Activated naive CD4-positive, alpha-beta T cell treated with anti-CD3 and anti-CD28 coated beads, Interleukin-2, amount 10 ng/mL, durations not matched to agents 7 days and 5 days (primary cell): Measurements from ENCODE around the gene LMO7.
A peak's percentile ranks its signal among the peaks of the same experiment; 100 is the strongest.

Source experiments
- CTCF ChIA-PET: fragments of 350-600 bp; sonication (Branson Sonifier 250); formaldehyde crosslinking; loops from one replicate; lab custom pipeline; 2021; ENCODE audit warnings: antibody characterized with exemption; lab: Charles Lee
- DNase-seq: peaks from one replicate; pipeline ENCODE4 v3.0.0-alpha.2; 2020
- H3K27ac Mint-ChIP-seq: one replicate; pipeline ENCODE4 v1.8.0; 2021; ENCODE audit warnings: mild to moderate bottlenecking, moderate library complexity, mixed read lengths
- H3K27me3 Mint-ChIP-seq: one replicate; pipeline ENCODE4 v1.8.0; 2021; ENCODE audit warnings: mild to moderate bottlenecking, mixed read lengths
- H3K36me3 Mint-ChIP-seq: one replicate; pipeline ENCODE4 v1.8.0; 2021; ENCODE audit warnings: mixed read lengths
- H3K4me1 Mint-ChIP-seq: one replicate; pipeline ENCODE4 v1.8.0; 2021; ENCODE audit warnings: mixed read lengths
- H3K4me3 Mint-ChIP-seq: one replicate; pipeline ENCODE4 v1.8.0; 2021; ENCODE audit warnings: mild to moderate bottlenecking, moderate library complexity, mixed read lengths
- H3K9me3 Mint-ChIP-seq: one replicate; pipeline ENCODE4 v1.8.0; 2021; ENCODE audit warnings: mixed read lengths

The LMO7 gene

DNA sequence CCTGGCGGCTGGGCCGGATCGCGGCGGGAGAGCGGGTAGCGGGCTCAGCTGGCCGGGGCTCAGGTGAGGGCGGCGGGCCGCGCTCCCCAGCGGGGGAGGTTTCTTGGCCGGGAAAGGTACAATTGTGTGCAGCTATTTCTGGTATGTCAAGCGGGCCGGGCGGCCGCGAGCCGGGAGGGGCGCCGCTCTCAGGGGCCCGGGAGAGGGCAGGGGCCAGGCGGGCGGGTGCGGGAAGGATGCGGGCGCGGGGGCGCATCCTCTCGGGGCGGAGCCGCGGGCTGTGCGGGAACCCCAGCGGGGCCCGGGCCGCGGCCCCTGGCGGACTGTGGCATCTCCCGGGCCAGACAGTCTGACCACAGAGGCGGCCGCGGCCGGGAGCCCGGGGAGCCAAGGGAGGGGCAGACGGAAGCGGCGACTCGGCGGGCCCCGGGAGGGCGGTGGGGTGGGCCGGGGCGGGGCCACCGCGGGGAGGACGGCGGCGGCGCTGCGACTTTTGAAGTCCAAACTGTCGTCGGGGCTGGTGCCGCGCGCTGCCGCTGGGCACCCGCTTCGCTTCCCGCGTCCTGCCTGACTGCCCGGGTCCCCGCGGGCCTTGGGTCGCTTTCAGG is at the start of gene LMO7:
Gene LMO7 (plus strand): TSS at position 503 of the 608 bp plus-strand sequence. CDS start 328 bp downstream, outside the sequence.
- Mint-ChIP-seq H3K27ac (peak within 1 kb of the TSS; percentile 74), H3K4me1 (peaks cover 21% of the 10 kb centered on the region), H3K36me3 (peaks cover 2% of the 10 kb centered on the region), H3K27me3 (peaks cover 33% of the 10 kb centered on the region), H3K9me3 (no peaks in the 10 kb centered on the region), H3K4me3 (peak within 1 kb of the TSS; percentile 75)
- CTCF ChIA-PET: no interaction called here
- peak; percentile 67 for DNase-seq

GRCh38 chr13:75587679-75588078 is 48.5 kb upstream of the LMO7 start:
- CTCF ChIA-PET: no interaction called here
- H3K27ac Mint-ChIP-seq: no peak overlapping the region

DNA sequence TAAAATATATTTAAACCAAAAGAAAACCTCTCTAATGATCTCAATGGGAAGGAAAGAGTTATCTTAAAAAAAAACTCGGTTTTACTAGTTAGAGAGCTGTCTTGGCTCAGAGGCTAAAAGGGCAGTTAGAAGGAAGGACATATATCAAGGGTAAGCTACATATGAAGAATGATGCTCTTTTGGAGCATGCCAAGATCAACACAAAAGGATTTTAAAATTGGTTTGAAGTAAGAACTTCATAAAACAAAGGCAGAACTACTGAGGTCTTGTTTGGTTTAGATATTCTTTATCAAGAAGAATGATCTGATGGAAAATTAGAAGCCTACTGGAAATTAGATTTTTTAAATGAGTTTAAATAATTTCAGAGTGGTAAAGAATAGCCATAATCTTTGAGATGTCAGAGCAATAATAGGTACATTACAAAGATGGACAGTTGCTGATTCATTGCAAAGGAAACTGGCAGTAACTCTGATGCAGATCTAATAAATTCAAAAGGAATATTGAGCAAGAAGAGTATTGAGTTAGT is 39.4 kb upstream of the LMO7 start:
- Mint-ChIP-seq H3K27me3 (no peaks in the 10 kb centered on the region), H3K9me3 (no peaks in the 10 kb centered on the region), H3K36me3 (peaks cover 22% of the 10 kb centered on the region), H3K4me3 (no peak overlapping the region), H3K4me1 (no peaks in the 10 kb centered on the region), H3K27ac (no peak overlapping the region)
- CTCF ChIA-PET: no interaction called here
- no peak for DNase-seq

More at GRCh38 chr13:75587679-75588078, 48.5 kb upstream of the LMO7 start:
- no peak for DNase-seq
- Mint-ChIP-seq H3K4me1 (no peaks in the 10 kb centered on the region), H3K27me3 (no peaks in the 10 kb centered on the region), H3K36me3 (peaks cover 38% of the 10 kb centered on the region), H3K4me3 (no peak overlapping the region), H3K9me3 (peaks cover 12% of the 10 kb centered on the region)

DNA sequence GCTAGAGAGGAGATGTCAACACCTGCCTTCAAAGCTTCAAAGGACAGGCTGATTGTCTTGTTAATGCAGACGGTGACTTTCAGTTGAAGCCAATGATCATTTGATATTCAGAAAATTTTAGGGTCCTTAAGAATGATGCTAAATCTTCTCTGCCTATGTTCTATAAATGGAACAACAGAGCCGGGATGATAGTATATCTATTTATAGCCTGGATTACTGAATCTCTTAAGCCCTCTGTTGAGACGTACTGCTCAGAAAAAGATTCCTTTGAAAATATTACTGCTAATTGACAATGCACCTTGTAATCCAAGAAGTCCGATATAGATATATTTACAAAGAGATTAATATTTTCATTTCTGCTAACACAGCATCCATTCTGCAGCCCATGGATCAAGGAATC is 35.8 kb upstream of the LMO7 start:
- H3K4me1 Mint-ChIP-seq: no peaks in the 10 kb centered on the region

DNA sequence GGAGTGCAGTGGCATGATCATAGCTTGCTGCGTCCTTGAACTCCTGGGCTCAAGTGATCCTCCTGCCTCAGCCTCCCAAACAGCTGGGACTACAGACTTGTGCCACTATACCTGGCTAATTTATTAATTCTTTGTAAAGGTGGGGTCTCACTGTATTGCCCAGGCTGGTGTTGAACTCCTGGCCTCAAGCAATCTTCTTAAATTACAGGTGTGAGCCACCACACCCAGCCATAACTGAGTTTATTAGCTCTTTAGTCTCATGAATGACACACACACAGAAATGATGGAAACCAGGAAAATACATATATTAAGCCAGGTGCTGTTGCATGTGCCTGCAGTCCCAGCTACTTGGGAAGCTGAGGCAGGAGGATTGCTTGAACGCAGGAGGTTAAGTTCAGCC is 33.1 kb upstream of the LMO7 start:
- Mint-ChIP-seq H3K27me3 (no peaks in the 10 kb centered on the region), H3K4me3 (no peak overlapping the region), H3K36me3 (peaks cover 22% of the 10 kb centered on the region), H3K27ac (no peak overlapping the region), H3K4me1 (no peaks in the 10 kb centered on the region), H3K9me3 (no peaks in the 10 kb centered on the region)
- DNase-seq: no peak
- CTCF ChIA-PET: no interaction called here

More for the DNA sequence above, 35.8 kb upstream of the LMO7 start:
- no peak overlapping the region for H3K4me3 Mint-ChIP-seq
- no peak overlapping the region for H3K27ac Mint-ChIP-seq
- H3K9me3 Mint-ChIP-seq: no peaks in the 10 kb centered on the region
- H3K36me3 Mint-ChIP-seq: peaks cover 24% of the 10 kb centered on the region
- no peak for DNase-seq
- CTCF ChIA-PET: no interaction called here
- H3K27me3 Mint-ChIP-seq: no peaks in the 10 kb centered on the region

DNA sequence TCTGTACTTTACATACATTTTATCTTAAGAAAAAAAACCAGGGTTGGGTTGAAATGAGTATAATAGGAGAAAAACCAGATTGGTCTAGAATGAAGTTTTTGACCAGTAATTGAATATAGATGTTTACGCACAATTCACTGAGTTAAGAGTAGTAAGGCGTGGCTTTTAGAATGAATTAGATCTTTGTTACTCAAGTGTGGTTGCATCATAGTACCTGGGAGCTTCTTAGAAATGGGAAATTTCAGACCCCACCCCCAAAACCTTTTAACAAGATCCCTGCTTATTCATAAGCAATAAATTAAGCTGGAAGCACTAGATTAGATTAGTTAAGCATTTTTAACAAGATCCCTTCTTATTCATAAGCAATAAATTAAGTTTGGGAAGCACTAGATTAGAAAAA is 28.7 kb upstream of the LMO7 start:
- H3K27ac Mint-ChIP-seq: no peak overlapping the region
- H3K36me3 Mint-ChIP-seq: peaks cover 20% of the 10 kb centered on the region
- no peak overlapping the region for H3K4me3 Mint-ChIP-seq
- no peaks in the 10 kb centered on the region for H3K4me1 Mint-ChIP-seq
- CTCF ChIA-PET: no interaction called here
- no peak for DNase-seq
- H3K9me3 Mint-ChIP-seq: no peaks in the 10 kb centered on the region
- no peaks in the 10 kb centered on the region for H3K27me3 Mint-ChIP-seq

- DNase-seq: no peak
- H3K27ac Mint-ChIP-seq: no peak overlapping the region
- no peak overlapping the region for H3K4me3 Mint-ChIP-seq
- peaks cover 25% of the 10 kb centered on the region for H3K36me3 Mint-ChIP-seq
- H3K27me3 Mint-ChIP-seq: no peaks in the 10 kb centered on the region
- no peaks in the 10 kb centered on the region for H3K4me1 Mint-ChIP-seq
- no peaks in the 10 kb centered on the region for H3K9me3 Mint-ChIP-seq
- CTCF ChIA-PET: no interaction called here
Measured at GRCh38 chr13:75610466-75610865, 25.7 kb upstream of the LMO7 start.

GRCh38 chr13:75612354-75612753 is 23.8 kb upstream of the LMO7 start:
- no peak for DNase-seq
- Mint-ChIP-seq H3K27ac (no peak overlapping the region), H3K36me3 (peaks cover 17% of the 10 kb centered on the region), H3K9me3 (no peaks in the 10 kb centered on the region), H3K4me1 (no peaks in the 10 kb centered on the region), H3K27me3 (no peaks in the 10 kb centered on the region), H3K4me3 (no peak overlapping the region)
- CTCF ChIA-PET: no interaction called here

DNA sequence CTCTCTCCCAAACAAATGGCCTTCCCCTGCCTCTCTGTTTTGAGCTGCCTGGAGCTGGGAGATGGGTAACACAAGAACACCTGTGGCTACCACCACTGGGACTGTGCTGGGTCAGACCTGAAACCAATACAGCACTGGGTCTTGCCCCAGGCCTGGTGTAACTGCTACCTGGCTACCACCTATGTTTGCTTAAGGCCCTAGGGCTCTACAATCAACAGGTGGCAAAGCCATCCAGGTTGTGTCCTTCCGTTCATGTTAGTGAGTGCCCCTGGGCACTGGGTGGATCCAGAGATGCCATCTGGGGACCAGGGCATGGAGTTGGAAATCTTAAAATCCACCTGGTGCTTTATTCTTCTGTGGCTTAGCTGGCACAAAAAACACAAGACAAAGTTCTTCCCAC is 18.9 kb upstream of the LMO7 start:
- CTCF ChIA-PET: no interaction called here
- Mint-ChIP-seq H3K4me3 (no peak overlapping the region), H3K4me1 (no peaks in the 10 kb centered on the region)

GRCh38 chr13:75618308-75618707 is 17.8 kb upstream of the LMO7 start:
- no peaks in the 10 kb centered on the region for H3K9me3 Mint-ChIP-seq
- H3K4me1 Mint-ChIP-seq: no peaks in the 10 kb centered on the region
- H3K27ac Mint-ChIP-seq: no peak overlapping the region
- no peak for DNase-seq
- no peaks in the 10 kb centered on the region for H3K27me3 Mint-ChIP-seq
- H3K36me3 Mint-ChIP-seq: peaks cover 8% of the 10 kb centered on the region
- H3K4me3 Mint-ChIP-seq: no peak overlapping the region
- CTCF ChIA-PET: interaction anchor here (0.6 kb wide), 1 partner anchor 215 kb away, joined by 3 read pairs; no protein-coding TSS in a partner anchor

More for the DNA sequence above, 18.9 kb upstream of the LMO7 start:
- DNase-seq: no peak
- no peak overlapping the region for H3K27ac Mint-ChIP-seq
- H3K9me3 Mint-ChIP-seq: no peaks in the 10 kb centered on the region
- no peaks in the 10 kb centered on the region for H3K27me3 Mint-ChIP-seq
- H3K36me3 Mint-ChIP-seq: peaks cover 10% of the 10 kb centered on the region

DNA sequence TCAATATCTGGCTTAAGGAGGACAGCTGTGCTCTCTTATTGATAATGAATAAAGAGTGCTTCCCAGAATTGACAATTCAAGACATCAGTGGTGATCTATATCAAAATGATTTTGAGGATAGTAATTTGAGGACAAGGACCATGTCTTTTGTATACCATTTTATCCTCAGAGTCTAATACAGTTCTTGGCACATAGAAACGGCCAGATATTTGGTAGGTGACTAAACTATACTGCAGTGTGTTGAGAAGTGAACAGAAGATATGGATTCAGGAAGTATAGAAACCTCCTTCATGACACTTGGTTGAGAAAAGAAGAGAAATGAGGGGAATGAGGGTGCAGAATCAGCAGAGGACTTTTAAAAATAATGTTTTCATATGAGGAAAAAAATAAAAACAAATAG is 16.1 kb upstream of the LMO7 start:
- Mint-ChIP-seq H3K27ac (no peak overlapping the region), H3K36me3 (peaks cover 10% of the 10 kb centered on the region), H3K27me3 (no peaks in the 10 kb centered on the region), H3K4me1 (no peaks in the 10 kb centered on the region), H3K9me3 (no peaks in the 10 kb centered on the region), H3K4me3 (no peak overlapping the region)
- CTCF ChIA-PET: no interaction called here
- DNase-seq: no peak

GRCh38 chr13:75621147-75621546 is 15.0 kb upstream of the LMO7 start:
- peaks cover 14% of the 10 kb centered on the region for H3K36me3 Mint-ChIP-seq
- no peaks in the 10 kb centered on the region for H3K4me1 Mint-ChIP-seq
- CTCF ChIA-PET: no interaction called here
- no peak overlapping the region for H3K4me3 Mint-ChIP-seq
- H3K9me3 Mint-ChIP-seq: no peaks in the 10 kb centered on the region
- DNase-seq: no peak
- no peaks in the 10 kb centered on the region for H3K27me3 Mint-ChIP-seq
- H3K27ac Mint-ChIP-seq: no peak overlapping the region

- no peak overlapping the region for H3K27ac Mint-ChIP-seq
- CTCF ChIA-PET: interaction anchor here (0.6 kb wide), 1 partner anchor 53 kb away, joined by 3 read pairs; no protein-coding TSS in a partner anchor
- peaks cover 13% of the 10 kb centered on the region for H3K36me3 Mint-ChIP-seq
- no peaks in the 10 kb centered on the region for H3K27me3 Mint-ChIP-seq
- no peak overlapping the region for H3K4me3 Mint-ChIP-seq
- H3K9me3 Mint-ChIP-seq: no peaks in the 10 kb centered on the region
- peaks cover 4% of the 10 kb centered on the region for H3K4me1 Mint-ChIP-seq
- no peak for DNase-seq
Measured at GRCh38 chr13:75628801-75629200, 7.3 kb upstream of the LMO7 start.

GRCh38 chr13:75633285-75633684 is 2.8 kb upstream of the LMO7 start:
- no peaks in the 10 kb centered on the region for H3K9me3 Mint-ChIP-seq
- peaks cover 33% of the 10 kb centered on the region for H3K27me3 Mint-ChIP-seq
- H3K4me1 Mint-ChIP-seq: peaks cover 21% of the 10 kb centered on the region
- H3K27ac Mint-ChIP-seq: no peak overlapping the region
- peaks cover under 1% of the 10 kb centered on the region for H3K36me3 Mint-ChIP-seq
- H3K4me3 Mint-ChIP-seq: no peak overlapping the region
- CTCF ChIA-PET: interaction anchor here (0.6 kb wide), 1 partner anchor 25 kb away, joined by 3 read pairs; no protein-coding TSS in a partner anchor
- DNase-seq: no peak

DNA sequence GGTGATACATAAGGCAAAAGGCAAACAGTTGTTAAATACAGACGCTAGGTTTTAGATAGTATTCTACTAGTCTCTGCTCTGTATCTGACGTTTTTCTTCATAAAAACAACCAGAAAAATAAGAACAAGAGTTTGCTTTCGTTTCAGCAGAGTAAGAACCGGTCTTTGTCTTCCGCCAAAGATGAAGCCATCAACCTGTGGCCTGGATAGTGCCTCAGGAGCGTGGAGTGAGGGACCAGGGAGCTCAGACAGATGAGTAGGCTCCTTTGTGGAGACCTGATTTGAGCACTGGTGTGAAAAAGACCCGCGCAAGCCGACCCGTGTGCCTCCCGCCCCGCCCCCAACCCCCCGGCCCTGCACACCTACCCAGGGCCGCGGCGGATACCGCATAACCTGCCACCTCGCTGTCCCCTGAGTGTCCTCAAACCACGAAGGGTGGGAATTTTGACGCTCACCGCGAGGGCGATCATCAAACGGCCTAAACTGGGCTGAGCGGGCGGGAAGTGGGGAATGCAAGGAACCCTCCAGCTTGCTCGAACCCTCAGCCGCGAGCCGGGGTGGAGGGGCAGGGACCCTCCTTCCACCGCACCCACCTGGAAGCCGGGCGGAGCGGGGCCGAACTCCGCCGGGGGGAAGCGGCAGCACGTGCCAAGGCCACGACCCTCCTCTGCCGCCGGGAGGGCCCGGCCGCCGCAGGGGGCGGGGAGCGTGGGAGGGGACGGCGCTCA is 866 bp upstream of the LMO7 start:
- no peak overlapping the region for H3K27ac Mint-ChIP-seq
- CTCF ChIA-PET: no interaction called here
- H3K36me3 Mint-ChIP-seq: peaks cover 2% of the 10 kb centered on the region
- H3K4me1 Mint-ChIP-seq: peaks cover 21% of the 10 kb centered on the region
- peaks cover 33% of the 10 kb centered on the region for H3K27me3 Mint-ChIP-seq
- H3K9me3 Mint-ChIP-seq: no peaks in the 10 kb centered on the region
- peak overlapping the region; percentile 47 for H3K4me3 Mint-ChIP-seq
- peak; percentile 28 for DNase-seq
